Activated naive CD4-positive, alpha-beta T cell treated with Interleukin-2 at 50 U/mL for 16 hours (primary cell): ENCODE measurements around the gene CLDN2.
"Not testable (repeated sequence)": the region's sequence is repeated elsewhere in the genome, so short reads cannot be mapped to it uniquely, and the experiment has no call there.

Experiments used
- DNase-seq: peaks from one replicate; pipeline ENCODE4 v3.0.0-alpha.2; 2020

Gene CLDN2

GRCh38 chrX:106966547-106966946 is 46.3 kb downstream of the CLDN2 start:
- DNase-seq, result not testable (repeated sequence)

GRCh38 chrX:106972896-106973295 is 52.7 kb downstream of the CLDN2 start:
- DNase-seq, result no peak

DNA sequence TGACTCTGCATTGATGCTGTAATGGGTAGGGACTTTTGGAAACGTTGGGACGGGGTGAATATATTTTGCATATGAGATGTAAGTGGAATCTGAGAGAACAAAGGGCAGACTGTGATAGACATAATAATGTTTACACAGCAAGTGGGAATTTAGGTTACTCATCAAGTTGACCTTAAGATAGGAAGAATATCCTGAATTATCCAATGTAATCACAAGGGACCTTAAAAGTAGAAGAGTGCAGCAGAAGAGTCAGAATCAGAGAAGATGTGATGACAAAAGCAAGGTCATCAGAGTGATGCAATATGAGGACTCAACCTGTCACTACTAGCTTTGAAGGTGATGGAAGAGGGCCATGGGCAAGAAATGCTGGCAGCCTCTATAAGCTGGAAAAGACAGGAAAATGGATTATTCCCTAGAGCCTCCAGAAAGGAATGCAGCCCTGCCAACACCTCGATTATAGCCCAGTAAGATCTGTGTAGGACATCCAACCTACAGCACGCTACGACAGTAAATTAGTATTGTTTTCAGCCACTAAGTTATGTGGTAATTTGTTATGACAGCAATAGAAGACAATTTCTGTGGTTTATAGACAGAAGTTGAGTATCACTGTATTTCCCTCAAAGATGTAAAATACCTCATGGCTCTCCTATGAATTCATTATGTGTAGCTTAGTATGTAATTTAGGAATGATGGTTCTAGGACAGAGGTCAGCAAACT is 53.4 kb downstream of the CLDN2 start:
- no peak for DNase-seq

DNA sequence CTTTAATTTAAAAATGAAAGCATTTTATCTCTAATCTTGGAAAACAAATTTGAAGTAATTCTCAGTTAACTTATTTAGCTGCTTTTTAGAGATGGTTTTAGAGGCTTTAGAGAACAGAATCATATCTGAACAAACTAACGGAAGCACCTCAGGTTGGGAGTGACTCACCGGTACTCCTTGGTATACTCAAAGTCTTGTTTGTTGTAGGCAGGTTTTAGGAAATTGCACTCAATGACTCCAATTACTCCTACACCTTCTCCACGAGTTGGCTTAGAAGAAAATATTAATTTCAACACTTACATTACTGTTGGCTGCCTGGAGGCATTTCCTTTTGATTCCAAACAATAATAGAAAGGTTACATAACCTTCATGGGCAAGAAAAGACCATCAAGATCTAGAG is 56.2 kb downstream of the CLDN2 start:
- DNase-seq, result no peak
